Measurements from ENCODE around the gene POLQ. TPM values are rescaled to one million over a fixed set of nuclear protein-coding genes. Genes with fewer than 3 reads are reported as not detected.

Gene POLQ
- total and polyA plus RNA-seq, 9 of the 15 experiments (the other 6 are each of a cell fraction or from before 2014, with no cell fraction given): 1.5 to 19.0 (median 8.8) TPM

DNA sequence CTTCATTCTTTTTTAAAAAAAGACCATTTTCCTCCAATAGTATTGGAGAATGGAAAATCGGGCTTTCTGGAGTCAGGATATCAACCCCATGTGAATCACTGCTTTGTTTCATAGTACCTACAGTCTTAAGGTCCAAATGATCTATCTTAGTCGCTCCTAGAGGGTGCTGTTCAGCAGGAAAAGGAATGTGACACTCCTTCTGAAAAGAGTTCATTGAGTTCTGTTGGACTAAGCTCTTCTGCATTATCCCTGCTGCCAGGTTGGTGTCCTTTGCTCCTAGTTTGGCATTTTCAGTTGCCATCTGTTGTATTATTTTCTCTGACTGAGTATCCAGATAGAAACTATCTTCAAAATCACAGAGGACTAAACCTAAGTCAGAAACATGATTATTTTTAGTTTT, 57.2 kb downstream of the POLQ start:
- FAIRE-seq (peak; percentile 19), DNase-seq (ENCODE audit: extremely low read depth in 1 of 4, low spot score in 3 of 4) (peak in 1 of 4 experiments; percentile 0), ATAC-seq (peak; percentile 33; the same call in 1 of the 3 replicates)
- H3K79me2 ChIP-seq (ENCODE audit: control insufficient read depth, insufficient read depth, low read length): no peaks in the 10 kb centered on the region
- WGBS (ENCODE audit: insufficient coverage, low coverage, missing lambda C conversion rate): 81% methylated on average over 2 of the region's 2 CpGs
- in situ Hi-C loops (cut with MboI): no loop called here
- no peak overlapping the region for H3K27ac ChIP-seq (ENCODE audit: extremely low read depth, low read depth, low read length)
- no peak overlapping the region for H3K4me3 ChIP-seq
- H2AFZ ChIP-seq (ENCODE audit: low read depth, low read length): no peak overlapping the region
- no peak for TF ChIP-seq ZFX (CRISPR knock-in tag; IDR thresholded peaks at IDR 0.05)
- no peak for TF ChIP-seq SMARCE1 (IDR thresholded peaks at IDR 0.05)
- no peak for TF ChIP-seq ZBTB1 (CRISPR knock-in tag; IDR thresholded peaks at IDR 0.05; ENCODE audit: borderline replicate concordance, low read depth)
- TF ChIP-seq MBD2 (IDR thresholded peaks at IDR 0.05; ENCODE audit: borderline replicate concordance, low read depth): no peak
- no peak for TF ChIP-seq EHMT2 (IDR thresholded peaks at IDR 0.05)
- no peak for TF ChIP-seq ZNF644 (tag; IDR thresholded peaks at IDR 0.05; ENCODE audit: low read depth)
- TF ChIP-seq ZKSCAN8 (CRISPR knock-in tag; IDR thresholded peaks at IDR 0.05): no peak
- no peak for TF ChIP-seq SMARCA5 (IDR thresholded peaks at IDR 0.05)
- no peak for TF ChIP-seq TGIF2 (CRISPR knock-in tag; IDR thresholded peaks at IDR 0.05)
- TF ChIP-seq CTCFL (IDR thresholded peaks at IDR 0.05; ENCODE audit: borderline replicate concordance, insufficient read depth, low read depth, low read length, poor library complexity, severe bottlenecking): no peak
- no peak for TF ChIP-seq KDM4B (IDR thresholded peaks at IDR 0.05; ENCODE audit: borderline replicate concordance in 2 of 2, low read depth in 1 of 2)
- no peak for TF ChIP-seq ZKSCAN1 (IDR thresholded peaks at IDR 0.05; ENCODE audit: low read depth, low read length)
- no peak for TF ChIP-seq MXD1 (CRISPR knock-in tag; IDR thresholded peaks at IDR 0.05; ENCODE audit: borderline replicate concordance, poor library complexity, severe bottlenecking)
- TF ChIP-seq RBM17 (IDR thresholded peaks at IDR 0.05; ENCODE audit: borderline replicate concordance, low read depth, low read length): no peak
- TF ChIP-seq, protein P1, sequence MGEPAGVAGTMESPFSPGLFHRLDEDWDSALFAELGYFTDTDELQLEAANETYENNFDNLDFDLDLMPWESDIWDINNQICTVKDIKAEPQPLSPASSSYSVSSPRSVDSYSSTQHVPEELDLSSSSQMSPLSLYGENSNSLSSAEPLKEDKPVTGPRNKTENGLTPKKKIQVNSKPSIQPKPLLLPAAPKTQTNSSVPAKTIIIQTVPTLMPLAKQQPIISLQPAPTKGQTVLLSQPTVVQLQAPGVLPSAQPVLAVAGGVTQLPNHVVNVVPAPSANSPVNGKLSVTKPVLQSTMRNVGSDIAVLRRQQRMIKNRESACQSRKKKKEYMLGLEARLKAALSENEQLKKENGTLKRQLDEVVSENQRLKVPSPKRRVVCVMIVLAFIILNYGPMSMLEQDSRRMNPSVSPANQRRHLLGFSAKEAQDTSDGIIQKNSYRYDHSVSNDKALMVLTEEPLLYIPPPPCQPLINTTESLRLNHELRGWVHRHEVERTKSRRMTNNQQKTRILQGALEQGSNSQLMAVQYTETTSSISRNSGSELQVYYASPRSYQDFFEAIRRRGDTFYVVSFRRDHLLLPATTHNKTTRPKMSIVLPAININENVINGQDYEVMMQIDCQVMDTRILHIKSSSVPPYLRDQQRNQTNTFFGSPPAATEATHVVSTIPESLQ (CRISPR knock-in tag; IDR thresholded peaks at IDR 0.05): no peak
- TF ChIP-seq ZNF347 (CRISPR knock-in tag; IDR thresholded peaks at IDR 0.05; ENCODE audit: low read depth): no peak
- CTCF ChIA-PET (ENCODE audit: low intra/inter-chr PET ratio): no interaction called here
- POLR2A ChIA-PET: interaction anchor here (0.7 kb wide), 1 partner anchor 896 kb away, joined by 3 read pairs; no protein-coding TSS in a partner anchor
- H3K36me3 ChIP-seq (ENCODE audit: control insufficient read depth, insufficient read depth, low read length): peaks cover 56% of the 10 kb centered on the region; the same call in 2 of the 3 replicates
- H3K4me1 ChIP-seq (replicated peaks in 1 of 2; ENCODE audit: control insufficient read depth in 2 of 2, insufficient read depth in 2 of 2, low read length in 2 of 2): no peaks in the 10 kb centered on the region
- no peaks in the 10 kb centered on the region for H3K9me1 ChIP-seq (ENCODE audit: control insufficient read depth, insufficient read depth, low read length)
- H3K9me3 ChIP-seq (replicated peaks; ENCODE audit: control insufficient read depth, insufficient read depth, low read depth, low read length): no peaks in the 10 kb centered on the region
- no TSS peak for BruUV-seq (replicated peaks)
- intact Hi-C loops (cut with micrococcal nuclease): no loop called here
- H4K20me1 ChIP-seq (replicated peaks; ENCODE audit: control insufficient read depth, insufficient read depth, low read length): no peaks in the 10 kb centered on the region
- no peak overlapping the region for H3K4me2 ChIP-seq (ENCODE audit: insufficient read depth, low read length)
- H3K9ac ChIP-seq (ENCODE audit: insufficient read depth in 1 of 2, low read depth in 2 of 2, low read length in 2 of 2): no peak overlapping the region
- H3K27me3 ChIP-seq (ENCODE audit: control insufficient read depth in 2 of 2, insufficient read depth in 2 of 2, low read length in 2 of 2): no peaks in the 10 kb centered on the region
